Measurements from ENCODE around the gene GREB1.

GRCh38 chr2:11659851-11660250, 126.0 kb downstream of the GREB1 start:
- no peak for TF ChIP-seq CTCF (CRISPR knock-in tag; IDR thresholded peaks at IDR 0.05)
- no peak for TF ChIP-seq SP1 (IDR thresholded peaks at IDR 0.05)
- TF ChIP-seq SP1 (CRISPR knock-in tag; IDR thresholded peaks at IDR 0.05), result no peak
- no peak for TF ChIP-seq ZNF276 (CRISPR knock-in tag; IDR thresholded peaks at IDR 0.05; ENCODE audit: low read depth)
- no peak for TF ChIP-seq REST (IDR thresholded peaks at IDR 0.05; ENCODE audit: borderline replicate concordance in 1 of 2, low read depth in 1 of 2, low read length in 2 of 2)
- no peak for TF ChIP-seq TAF1 (CRISPR knock-in tag; IDR thresholded peaks at IDR 0.05)
- no peak for TF ChIP-seq ZKSCAN8 (CRISPR knock-in tag; IDR thresholded peaks at IDR 0.05; ENCODE audit: borderline replicate concordance)
- TF ChIP-seq HNF1A (IDR thresholded peaks at IDR 0.05; ENCODE audit: low read depth), result no peak
- TF ChIP-seq HNF1A (CRISPR knock-in tag; IDR thresholded peaks at IDR 0.05; ENCODE audit: borderline replicate concordance), result no peak
- TF ChIP-seq HMG20B (CRISPR knock-in tag; conservative IDR thresholded peaks at IDR 0.05), result no peak

Measured in HepG2 (cell line).